GM12875 (cell line): ENCODE measurements around the gene SAMD1.

Experiments
- H3K4me3 ChIP-seq: one replicate; pipeline ENCODE4 v1.5.1; 2011; ENCODE audit warnings: low read depth, low read length, control low read depth
- TF ChIP-seq, protein P1 (sequence below): IDR thresholded peaks from 2 replicates; pipeline ENCODE4 v1.5.1; 2011; ENCODE audit warnings: low read depth, mild to moderate bottlenecking, control low read depth, inconsistent platforms, low read length, moderate library complexity, borderline replicate concordance; ENCODE audit not compliant: insufficient read depth

Gene SAMD1

DNA sequence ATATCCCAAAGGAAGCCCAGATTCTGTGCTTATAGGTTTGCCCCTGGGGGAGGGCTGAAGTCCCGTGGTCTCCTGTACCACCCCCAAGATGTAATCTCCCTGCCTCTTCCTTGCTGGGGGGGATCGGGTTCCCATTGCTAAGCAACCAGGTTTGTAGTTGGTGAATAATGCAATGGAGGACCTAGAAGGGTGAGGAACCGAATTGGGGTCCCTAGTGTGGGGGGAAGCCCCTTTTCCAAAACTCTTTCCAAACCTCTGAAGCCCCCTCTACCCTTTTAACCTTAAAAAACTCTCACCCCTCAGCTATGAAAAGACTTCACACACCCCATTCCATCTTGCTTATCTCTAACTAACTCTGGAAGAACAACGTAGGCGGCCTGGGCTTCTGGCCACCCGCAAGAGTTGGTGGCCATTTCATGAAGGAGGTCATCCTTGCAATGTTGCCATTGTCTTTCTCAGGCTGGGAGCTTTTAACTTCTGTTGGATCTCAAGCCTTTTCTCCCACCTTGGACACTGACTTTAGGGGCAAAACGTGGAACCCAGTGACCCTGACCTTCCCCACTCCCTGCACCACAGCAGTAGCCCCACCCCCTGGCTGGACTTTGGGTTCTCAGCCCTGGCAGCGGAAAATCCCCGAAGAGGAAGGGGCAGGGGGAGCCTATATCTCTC is 29.3 kb downstream of the SAMD1 start:
- no peak overlapping the region for H3K4me3 ChIP-seq
- TF ChIP-seq, protein P1, sequence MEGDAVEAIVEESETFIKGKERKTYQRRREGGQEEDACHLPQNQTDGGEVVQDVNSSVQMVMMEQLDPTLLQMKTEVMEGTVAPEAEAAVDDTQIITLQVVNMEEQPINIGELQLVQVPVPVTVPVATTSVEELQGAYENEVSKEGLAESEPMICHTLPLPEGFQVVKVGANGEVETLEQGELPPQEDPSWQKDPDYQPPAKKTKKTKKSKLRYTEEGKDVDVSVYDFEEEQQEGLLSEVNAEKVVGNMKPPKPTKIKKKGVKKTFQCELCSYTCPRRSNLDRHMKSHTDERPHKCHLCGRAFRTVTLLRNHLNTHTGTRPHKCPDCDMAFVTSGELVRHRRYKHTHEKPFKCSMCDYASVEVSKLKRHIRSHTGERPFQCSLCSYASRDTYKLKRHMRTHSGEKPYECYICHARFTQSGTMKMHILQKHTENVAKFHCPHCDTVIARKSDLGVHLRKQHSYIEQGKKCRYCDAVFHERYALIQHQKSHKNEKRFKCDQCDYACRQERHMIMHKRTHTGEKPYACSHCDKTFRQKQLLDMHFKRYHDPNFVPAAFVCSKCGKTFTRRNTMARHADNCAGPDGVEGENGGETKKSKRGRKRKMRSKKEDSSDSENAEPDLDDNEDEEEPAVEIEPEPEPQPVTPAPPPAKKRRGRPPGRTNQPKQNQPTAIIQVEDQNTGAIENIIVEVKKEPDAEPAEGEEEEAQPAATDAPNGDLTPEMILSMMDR: no peak

DNA sequence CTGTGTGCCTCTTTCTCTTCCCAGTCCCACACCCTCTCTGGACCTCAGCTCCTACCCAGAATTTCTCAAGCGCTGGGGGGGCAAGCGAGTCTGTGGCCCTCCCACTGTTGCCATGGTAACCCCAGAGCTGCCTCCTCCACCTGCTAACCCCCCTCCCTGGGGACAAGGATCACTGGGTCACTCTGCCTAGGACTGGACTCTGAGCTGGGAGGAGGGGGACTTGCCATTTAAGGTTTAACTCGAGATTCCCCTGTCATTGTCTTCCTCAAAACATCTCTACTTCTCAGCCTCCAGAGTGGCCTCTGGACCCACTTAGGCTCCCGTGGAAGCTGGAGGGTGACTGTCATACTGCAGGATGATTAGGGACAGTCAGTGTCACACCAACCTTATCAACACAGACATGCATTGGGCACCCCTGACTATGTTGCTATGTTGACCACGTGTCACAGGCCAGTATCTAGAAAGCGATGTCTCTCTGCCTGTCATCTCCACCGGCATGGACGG is 30.8 kb downstream of the SAMD1 start:
- H3K4me3 ChIP-seq: no peak overlapping the region
- TF ChIP-seq, protein P1: no peak

DNA sequence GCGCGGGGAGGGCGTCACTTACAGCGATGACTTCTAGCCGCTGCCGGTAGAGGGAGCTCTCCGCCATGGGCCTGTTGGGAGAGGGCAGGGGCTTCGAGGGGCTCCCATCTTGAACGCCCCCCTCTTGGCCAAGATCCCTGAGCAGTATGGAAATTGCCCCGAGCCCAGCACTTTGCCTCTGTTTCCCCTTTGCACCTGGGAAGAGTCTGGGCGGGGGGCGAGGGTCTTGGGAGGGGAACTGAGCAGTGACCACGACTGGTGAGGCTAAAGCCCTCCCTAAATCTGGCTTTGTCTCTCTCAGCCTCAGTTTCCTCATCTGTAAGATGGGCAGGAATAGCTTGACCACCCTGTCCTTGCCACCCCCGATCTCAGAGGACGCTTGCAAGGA is 31.5 kb downstream of the SAMD1 start:
- TF ChIP-seq, protein P1: peak; percentile 95
- H3K4me3 ChIP-seq: no peak overlapping the region

DNA sequence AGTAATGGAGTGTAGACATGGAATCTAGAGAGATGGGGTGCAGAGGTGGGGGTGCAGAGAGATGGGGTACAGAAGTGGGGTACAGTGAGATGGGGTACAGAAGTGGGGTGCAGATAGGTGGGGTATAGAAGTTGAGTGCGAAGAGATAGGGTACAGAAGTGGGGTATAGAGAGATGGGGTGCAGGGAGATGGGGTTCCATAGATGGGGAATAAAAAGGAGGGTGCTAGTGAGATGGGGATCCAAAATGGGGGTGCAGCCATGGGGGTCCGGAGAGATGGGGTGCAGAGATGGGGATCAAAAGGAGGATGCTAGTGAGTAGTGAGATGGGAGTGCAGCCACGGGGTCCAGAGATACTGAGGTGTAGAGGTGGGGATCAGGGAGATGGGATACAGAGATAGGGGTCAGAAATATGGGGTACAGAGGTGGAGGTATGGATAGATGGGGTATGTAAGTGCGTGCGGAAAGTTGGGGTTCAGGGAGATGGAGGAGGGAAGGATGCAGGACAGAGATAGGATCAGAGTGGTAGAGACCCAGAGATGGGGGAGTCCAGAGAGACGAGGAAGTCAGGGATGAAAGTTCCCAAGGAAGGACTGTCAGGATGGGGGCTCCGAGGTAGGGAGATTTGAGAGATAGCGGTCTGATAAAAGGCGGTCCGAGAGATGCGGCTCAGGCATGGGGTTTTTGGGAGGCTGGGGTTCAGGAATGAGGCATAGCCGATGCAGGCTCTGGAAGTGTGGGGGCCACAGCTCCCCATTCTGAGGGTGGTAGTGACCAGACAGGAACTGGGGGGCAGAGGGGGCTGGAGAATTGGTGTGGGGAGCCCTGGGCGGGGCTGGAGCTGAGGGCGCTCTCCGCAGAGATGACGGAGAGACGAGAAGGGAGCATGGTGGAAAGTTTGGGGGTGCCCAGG is 32.1 kb downstream of the SAMD1 start:
- TF ChIP-seq, protein P1: no peak
- H3K4me3 ChIP-seq: no peak overlapping the region

DNA sequence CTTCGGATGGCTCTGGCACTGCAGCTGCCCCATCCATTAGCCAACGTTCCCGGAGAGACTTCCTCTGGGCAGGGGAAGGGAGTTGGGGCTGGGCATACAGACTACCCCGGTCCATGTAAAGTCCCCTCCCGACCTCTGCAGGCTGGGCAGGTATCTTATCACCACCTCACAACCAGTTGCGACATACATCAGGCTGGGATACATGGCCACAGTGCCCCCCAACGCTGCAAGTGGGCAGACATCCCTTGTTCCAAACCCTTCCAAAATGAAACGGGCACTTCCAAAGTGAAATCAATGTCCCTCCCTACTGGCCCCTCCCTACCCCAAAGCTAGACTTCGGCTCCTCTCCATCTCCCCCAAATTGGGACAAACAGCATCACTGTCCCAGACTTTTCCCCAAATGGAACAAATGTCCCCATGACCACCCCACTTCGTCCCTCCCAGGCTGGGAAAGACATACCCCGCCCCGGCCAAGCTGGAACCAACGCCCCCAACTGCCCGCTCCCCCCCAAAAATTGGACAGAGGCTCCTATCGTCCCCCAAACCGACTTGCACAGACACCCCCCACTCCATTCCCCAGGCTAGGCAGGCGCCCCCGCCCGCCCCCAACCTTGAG is 33.7 kb downstream of the SAMD1 start:
- TF ChIP-seq, protein P1: no peak
- H3K4me3 ChIP-seq: no peak overlapping the region

GRCh38 chr19:14056069-14056666 is 34.4 kb downstream of the SAMD1 start:
- TF ChIP-seq, protein P1: no peak
- no peak overlapping the region for H3K4me3 ChIP-seq
